ENCODE measurements around the gene DNMT3A. TPM values are rescaled to one million over a fixed set of nuclear protein-coding genes. Genes with fewer than 3 reads are reported as not detected.

Gene DNMT3A
- total and polyA plus RNA-seq, 2 donors from 2014 or later, result 6.5 to 31.4 TPM

GRCh38 chr2:25375371-25375988 is 33.8 kb upstream of the DNMT3A start:
- intact Hi-C loops (cut with DNase I), result no loop called here
- no peak overlapping the region for H3K27ac ChIP-seq (ENCODE audit: low read depth in 2 of 2, low read length in 2 of 2)
- DNase-seq (no peak), FAIRE-seq (no peak)
- H3K27me3 ChIP-seq (ENCODE audit: control insufficient read depth, insufficient read depth, low read length), result no peaks in the 10 kb centered on the region
- H3K9me3 ChIP-seq (ENCODE audit: control insufficient read depth in 2 of 3, insufficient read depth in 1 of 3, low read length in 3 of 3), result no peaks in the 10 kb centered on the region
- H3K9ac ChIP-seq (ENCODE audit: low read length in 3 of 3), result no peak overlapping the region
- TF ChIP-seq CTCF (IDR thresholded peaks at IDR 0.05; ENCODE audit: borderline replicate concordance, extremely low read depth, insufficient read depth), result no peak
- H3K4me1 ChIP-seq (ENCODE audit: control insufficient read depth in 2 of 3, insufficient read depth in 2 of 3, low read depth in 1 of 3, low read length in 3 of 3), result peaks cover 0 to 20% (median 7%) of the 10 kb centered on the region in 3 donors
- no peaks in the 10 kb centered on the region for H3K36me3 ChIP-seq (ENCODE audit: control insufficient read depth in 2 of 3, insufficient read depth in 3 of 3, low read length in 3 of 3)
- H3K4me3 ChIP-seq (ENCODE audit: low read length in 3 of 3), result no peak overlapping the region

GRCh38 chr2:25374827-25375226 is 33.1 kb upstream of the DNMT3A start:
- Histone ChIP-seq H3K27ac (ENCODE audit: low read depth in 2 of 2, low read length in 2 of 2) (no peak overlapping the region), H3K9ac (ENCODE audit: low read length in 3 of 3) (no peak overlapping the region), H3K4me3 (ENCODE audit: low read length in 3 of 3) (no peak overlapping the region), H3K4me1 (ENCODE audit: control insufficient read depth in 2 of 3, insufficient read depth in 2 of 3, low read depth in 1 of 3, low read length in 3 of 3) (peaks cover 0 to 20% (median 7%) of the 10 kb centered on the region in 3 donors), H3K36me3 (ENCODE audit: control insufficient read depth in 2 of 3, insufficient read depth in 3 of 3, low read length in 3 of 3) (no peaks in the 10 kb centered on the region), H3K27me3 (ENCODE audit: control insufficient read depth, insufficient read depth, low read length) (no peaks in the 10 kb centered on the region), H3K9me3 (ENCODE audit: control insufficient read depth in 2 of 3, insufficient read depth in 1 of 3, low read length in 3 of 3) (no peaks in the 10 kb centered on the region)
- no peak for DNase-seq
- intact Hi-C loops (cut with DNase I), result no loop called here
- no peak for FAIRE-seq
- TF ChIP-seq CTCF (IDR thresholded peaks at IDR 0.05; ENCODE audit: borderline replicate concordance, extremely low read depth, insufficient read depth), result no peak

- H3K9ac ChIP-seq (ENCODE audit: low read length in 3 of 3), result no peak overlapping the region
- H3K27ac ChIP-seq (ENCODE audit: low read depth in 2 of 2, low read length in 2 of 2), result no peak overlapping the region
- no peak overlapping the region for H3K4me3 ChIP-seq (ENCODE audit: low read length in 3 of 3)
- H3K9me3 ChIP-seq (ENCODE audit: control insufficient read depth in 2 of 3, insufficient read depth in 1 of 3, low read length in 3 of 3), result no peaks in the 10 kb centered on the region
- no peaks in the 10 kb centered on the region for H3K27me3 ChIP-seq (ENCODE audit: control insufficient read depth, insufficient read depth, low read length)
- DNase-seq (no peak), FAIRE-seq (no peak)
- H3K4me1 ChIP-seq (ENCODE audit: control insufficient read depth in 2 of 3, insufficient read depth in 2 of 3, low read depth in 1 of 3, low read length in 3 of 3), result peaks cover 0 to 20% (median 7%) of the 10 kb centered on the region in 3 donors
- TF ChIP-seq CTCF (IDR thresholded peaks at IDR 0.05; ENCODE audit: borderline replicate concordance, extremely low read depth, insufficient read depth), result no peak
- intact Hi-C loops (cut with DNase I), result no loop called here
- no peaks in the 10 kb centered on the region for H3K36me3 ChIP-seq (ENCODE audit: control insufficient read depth in 2 of 3, insufficient read depth in 3 of 3, low read length in 3 of 3)
These were observed 32.7 kb upstream of the DNMT3A start for GRCh38 chr2:25374411-25374810.
